NCI-H774 (cell line): Measurements from ENCODE around the gene SORBS1.

Experiments
- DNase-seq: peaks from one replicate; lab custom pipeline; 2025; lab: John Stamatoyannopoulos, UW

SORBS1 gene

GRCh38 chr10:95539560-95540284 is 21.4 kb downstream of the SORBS1 start:
- no peak for DNase-seq

GRCh38 chr10:95538412-95538811 is 22.8 kb downstream of the SORBS1 start:
- no peak for DNase-seq

- no peak for DNase-seq
These were observed 23.6 kb downstream of the SORBS1 start for GRCh38 chr10:95537542-95537927.

GRCh38 chr10:95536894-95537541 is 24.2 kb downstream of the SORBS1 start:
- no peak for DNase-seq

- no peak for DNase-seq
These were observed 25.2 kb downstream of the SORBS1 start for GRCh38 chr10:95536017-95536416.

- no peak for DNase-seq
These were observed 25.6 kb downstream of the SORBS1 start for GRCh38 chr10:95535526-95535925.

GRCh38 chr10:95533590-95533989 is 27.6 kb downstream of the SORBS1 start:
- no peak for DNase-seq

GRCh38 chr10:95532536-95532935 is 28.6 kb downstream of the SORBS1 start:
- no peak for DNase-seq

GRCh38 chr10:95531994-95532399 is 29.2 kb downstream of the SORBS1 start:
- DNase-seq, result no peak

GRCh38 chr10:95531058-95531809 is 29.9 kb downstream of the SORBS1 start:
- DNase-seq, result no peak

- DNase-seq, result no peak
These were observed 30.6 kb downstream of the SORBS1 start for GRCh38 chr10:95530561-95530960.

GRCh38 chr10:95530029-95530428 is 31.1 kb downstream of the SORBS1 start:
- DNase-seq, result no peak

GRCh38 chr10:95526044-95526443 is 35.1 kb downstream of the SORBS1 start:
- DNase-seq, result no peak

- no peak for DNase-seq
These were observed 36.1 kb downstream of the SORBS1 start for GRCh38 chr10:95525033-95525418.

- DNase-seq, result no peak
These were observed 36.7 kb downstream of the SORBS1 start for GRCh38 chr10:95524358-95525032.

GRCh38 chr10:95522117-95522516 is 39.1 kb downstream of the SORBS1 start:
- DNase-seq, result no peak

GRCh38 chr10:95520617-95521016 is 40.6 kb downstream of the SORBS1 start:
- DNase-seq, result no peak

- no peak for DNase-seq
These were observed 42.4 kb downstream of the SORBS1 start for GRCh38 chr10:95518455-95519452.

GRCh38 chr10:95517536-95518454 is 43.4 kb downstream of the SORBS1 start:
- no peak for DNase-seq

- no peak for DNase-seq
These were observed 44.3 kb downstream of the SORBS1 start for GRCh38 chr10:95516774-95517373.
